HCT116 (cell line): ENCODE data around the gene LIPE. TPM values are rescaled to one million over a fixed set of nuclear protein-coding genes. Genes with fewer than 3 reads are reported as not detected.

Source experiments
- ATAC-seq: fragments of 200-7000 bp; cut with Tn5 transposase; 2 replicates; pipeline ENCODE4 v1.9.1; 2020; ENCODE audit warnings: mild to moderate bottlenecking, moderate library complexity
- BruUV-seq: library from RNA; stranded (reverse); fragments of 400-500 nt; replicated peaks from 2 replicates; lab custom pipeline; 2021; lab: Mats Ljungman, UMichigan
- CTCF ChIA-PET: fragments of 300-600 bp; sonication (Branson Sonifier 250); formaldehyde crosslinking; loops from one replicate; lab custom pipeline; 2021; ENCODE audit warnings: antibody characterized with exemption; lab: Charles Lee
- POLR2A ChIA-PET: fragments of 300-600, 350-600 bp; sonication (Branson Sonifier 250); formaldehyde crosslinking; loops from one replicate; lab custom pipeline; 2021; ENCODE audit warnings: antibody characterized with exemption; lab: Charles Lee
- RAD21 ChIA-PET, 2 experiments: fragments of 300-600 bp; sonication (Branson Sonifier 250); formaldehyde crosslinking; loops; one replicate each; lab custom pipeline; 2023; ENCODE audit warnings: low total read pairs in 2 of 2; ENCODE audit not compliant: uncharacterized antibody in 2 of 2, unreplicated experiment in 2 of 2, low non-redundant PET in 1 of 2; lab: Charles Lee
- DNase-seq: peaks from one replicate; pipeline ENCODE4 v3.0.0-alpha.2; 2010; ENCODE audit warnings: low read depth, low spot score
- H2AFZ ChIP-seq: fragments of 200-600 bp; shearing (Covaris generic), sonication (generic); 2 replicates; pipeline ENCODE4 v1.6.1; 2017; ENCODE audit warnings: low read depth, mixed run types, mixed read lengths, antibody characterized with exemption, low read length; ENCODE audit not compliant: poor library complexity, severe bottlenecking
- H3K27ac ChIP-seq: 2 replicates; pipeline ENCODE4 v1.5.1; 2012; ENCODE audit warnings: low read depth, low read length
- H3K27me3 ChIP-seq: fragments of 200-600 bp; sonication (generic); 2 replicates; pipeline ENCODE4 v1.6.1; 2016; ENCODE audit warnings: mixed run types, low read length, mixed read lengths; ENCODE audit not compliant: insufficient read depth
- H3K36me3 ChIP-seq, 2 experiments: fragments of 200-500 bp in 1 of 2; fragments of 200-600 bp in 1 of 2; sonication (Bioruptor generic) in 1 of 2; sonication (generic) in 1 of 2; 2 replicates each; pipeline versions ENCODE4 v1.5.1 to v1.6.1; 2014 to 2016; ENCODE audit warnings: low read length in 2 of 2, inconsistent platforms in 1 of 2, mixed read lengths in 1 of 2, mixed run types in 1 of 2; ENCODE audit not compliant: insufficient read depth in 2 of 2, control insufficient read depth in 1 of 2
- H3K4me1 ChIP-seq, 2 experiments: fragments of 200-600 bp in 1 of 2; sonication (generic) in 1 of 2; 2 replicates each; pipeline versions ENCODE4 v1.5.1 to v1.6.1; 2012 to 2017; ENCODE audit warnings: low read length in 2 of 2, inconsistent platforms in 1 of 2, mild to moderate bottlenecking in 1 of 2, mixed read lengths in 1 of 2, mixed run types in 1 of 2, moderate library complexity in 1 of 2; ENCODE audit not compliant: insufficient read depth in 2 of 2, control insufficient read depth in 1 of 2
- H3K4me2 ChIP-seq: fragments of 200-600 bp; sonication (generic); 2 replicates; pipeline ENCODE4 v1.6.1; 2017; ENCODE audit warnings: mixed run types, low read length, mixed read lengths
- H3K4me3 ChIP-seq, 2 experiments: fragments of 200-600 bp in 1 of 2; sonication (generic) in 1 of 2; replicated peaks in 1 of 2; 2 replicates each; pipeline ENCODE4 v1.5.1; 2011 to 2016; ENCODE audit warnings: low read length in 2 of 2, control low read depth in 1 of 2, low read depth in 1 of 2, mild to moderate bottlenecking in 1 of 2, mixed read lengths in 1 of 2, mixed run types in 1 of 2
- H3K79me2 ChIP-seq: fragments of 200-600 bp; sonication (generic); 2 replicates; pipeline ENCODE4 v1.6.1; 2017; ENCODE audit warnings: mild to moderate bottlenecking, mixed run types, low read length, moderate library complexity, mixed read lengths; ENCODE audit not compliant: insufficient read depth
- H3K9ac ChIP-seq: fragments of 200-600 bp; sonication (generic); 2 replicates; pipeline ENCODE4 v1.6.1; 2016; ENCODE audit warnings: low read length, mixed read lengths
- H3K9me2 ChIP-seq: fragments of 200-600 bp; sonication (generic), shearing (Covaris generic); 2 replicates; pipeline ENCODE4 v1.6.1; 2017; ENCODE audit warnings: mixed run types, mild to moderate bottlenecking, moderate library complexity; ENCODE audit not compliant: insufficient read depth
- H3K9me3 ChIP-seq, 2 experiments: fragments of 200-500 bp in 1 of 2; fragments of 200-600 bp in 1 of 2; sonication (Bioruptor generic) in 1 of 2; sonication (generic) in 1 of 2; 2 replicates each; pipeline ENCODE4 v1.6.1; 2014 to 2017; ENCODE audit warnings: low read length in 2 of 2, mixed read lengths in 2 of 2, inconsistent platforms in 1 of 2, low read depth in 1 of 2, mild to moderate bottlenecking in 1 of 2, mixed run types in 1 of 2, moderate library complexity in 1 of 2; ENCODE audit not compliant: control insufficient read depth in 1 of 2, insufficient read depth in 1 of 2
- H4K20me1 ChIP-seq: fragments of 200-600 bp; sonication (generic), shearing (Covaris generic); 2 replicates; pipeline ENCODE4 v1.6.1; 2017; ENCODE audit warnings: mixed run types, mild to moderate bottlenecking, moderate library complexity; ENCODE audit not compliant: insufficient read depth
- ATF3 ChIP-seq: IDR thresholded peaks from 2 replicates; pipeline ENCODE4 v1.6.1; 2012
- CEBPB ChIP-seq: IDR thresholded peaks from 2 replicates; pipeline ENCODE4 v1.6.1; 2012; ENCODE audit warnings: low read depth
- EGR1 ChIP-seq: IDR thresholded peaks from 2 replicates; pipeline ENCODE4 v1.6.1; 2012; ENCODE audit warnings: low read depth
- ELF1 ChIP-seq: IDR thresholded peaks from 2 replicates; pipeline ENCODE4 v1.6.1; 2012; ENCODE audit warnings: low read depth, borderline replicate concordance
- EZH2phosphoT487 ChIP-seq: fragments of 200-600 bp; IDR thresholded peaks from 2 replicates; pipeline ENCODE4 v1.6.1; 2018; ENCODE audit warnings: antibody characterized with exemption, borderline replicate concordance
- FOSL1 ChIP-seq: IDR thresholded peaks from 2 replicates; pipeline ENCODE4 v1.6.1; 2012; ENCODE audit warnings: low read depth
- JUND ChIP-seq: IDR thresholded peaks from 2 replicates; pipeline ENCODE4 v1.6.1; 2012
- POLR2AphosphoS5 ChIP-seq: IDR thresholded peaks from 2 replicates; pipeline ENCODE4 v1.6.1; 2011; ENCODE audit warnings: mild to moderate bottlenecking, low read depth, low read length, moderate library complexity
- SIN3A ChIP-seq: IDR thresholded peaks from 2 replicates; pipeline ENCODE4 v1.6.1; 2012; ENCODE audit warnings: low read depth
- SP1 ChIP-seq: IDR thresholded peaks from 2 replicates; pipeline ENCODE4 v1.6.1; 2012; ENCODE audit warnings: low read depth
- TCF7L2 ChIP-seq: IDR thresholded peaks from 2 replicates; pipeline ENCODE4 v1.7.0; 2011; ENCODE audit warnings: borderline replicate concordance, inconsistent platforms; ENCODE audit not compliant: insufficient read depth, insufficient read length; ENCODE audit errors: extremely low read depth
- YY1 ChIP-seq: IDR thresholded peaks from 2 replicates; pipeline ENCODE4 v1.6.1; 2011; ENCODE audit warnings: low read length, low read depth, moderate library complexity, mild to moderate bottlenecking; ENCODE audit not compliant: insufficient replicate concordance; ENCODE audit errors: extremely low read depth
- ZBTB33 ChIP-seq: IDR thresholded peaks from 2 replicates; pipeline ENCODE4 v1.6.1; 2011; ENCODE audit warnings: mild to moderate bottlenecking, low read length, moderate library complexity; ENCODE audit not compliant: insufficient replicate concordance; ENCODE audit errors: extremely low read depth
- ZNF274 ChIP-seq: fragments of 200-500 bp; sonication (Bioruptor generic); IDR thresholded peaks from 2 replicates; pipeline ENCODE4 v1.6.1; 2014; ENCODE audit warnings: mild to moderate bottlenecking, low read depth, low read length, inconsistent platforms
- intact Hi-C: fragments of 100-400 bp; cut with micrococcal nuclease; formaldehyde crosslinking; loops from 2 replicates; pipeline ENCODE4 v1.10.0; 2022
- total RNA-seq: library from RNA; stranded (reverse); gene quantifications from one replicate; pipeline ENCODE4 v1.2.1, GENCODE V29; 2021; ENCODE audit not compliant: unreplicated experiment
- TF ChIP-seq, protein P1 (sequence below): IDR thresholded peaks from 2 replicates; pipeline ENCODE4 v1.6.1; 2012
- TF ChIP-seq, protein P2 (sequence below), 3 experiments: fragments of 200-600 bp in 1 of 3; sonication (generic) in 1 of 3; IDR thresholded peaks in 2 of 3; conservative IDR thresholded peaks in 1 of 3; 2 replicates each; pipeline ENCODE4 v1.5.1; 2012 to 2017; ENCODE audit warnings: low read depth in 2 of 3, low read length in 2 of 3, antibody characterized with exemption in 1 of 3, borderline replicate concordance in 1 of 3, control low read depth in 1 of 3, mild to moderate bottlenecking in 1 of 3, mixed read lengths in 1 of 3, mixed run types in 1 of 3, moderate library complexity in 1 of 3; ENCODE audit not compliant: insufficient read depth in 1 of 3
- TF ChIP-seq, protein P3 (sequence below): IDR thresholded peaks from 2 replicates; pipeline ENCODE4 v1.6.1; 2012; ENCODE audit warnings: low read depth

Gene LIPE
- total RNA-seq, 1 experiment from 2014 or later: 11.3 TPM

DNA sequence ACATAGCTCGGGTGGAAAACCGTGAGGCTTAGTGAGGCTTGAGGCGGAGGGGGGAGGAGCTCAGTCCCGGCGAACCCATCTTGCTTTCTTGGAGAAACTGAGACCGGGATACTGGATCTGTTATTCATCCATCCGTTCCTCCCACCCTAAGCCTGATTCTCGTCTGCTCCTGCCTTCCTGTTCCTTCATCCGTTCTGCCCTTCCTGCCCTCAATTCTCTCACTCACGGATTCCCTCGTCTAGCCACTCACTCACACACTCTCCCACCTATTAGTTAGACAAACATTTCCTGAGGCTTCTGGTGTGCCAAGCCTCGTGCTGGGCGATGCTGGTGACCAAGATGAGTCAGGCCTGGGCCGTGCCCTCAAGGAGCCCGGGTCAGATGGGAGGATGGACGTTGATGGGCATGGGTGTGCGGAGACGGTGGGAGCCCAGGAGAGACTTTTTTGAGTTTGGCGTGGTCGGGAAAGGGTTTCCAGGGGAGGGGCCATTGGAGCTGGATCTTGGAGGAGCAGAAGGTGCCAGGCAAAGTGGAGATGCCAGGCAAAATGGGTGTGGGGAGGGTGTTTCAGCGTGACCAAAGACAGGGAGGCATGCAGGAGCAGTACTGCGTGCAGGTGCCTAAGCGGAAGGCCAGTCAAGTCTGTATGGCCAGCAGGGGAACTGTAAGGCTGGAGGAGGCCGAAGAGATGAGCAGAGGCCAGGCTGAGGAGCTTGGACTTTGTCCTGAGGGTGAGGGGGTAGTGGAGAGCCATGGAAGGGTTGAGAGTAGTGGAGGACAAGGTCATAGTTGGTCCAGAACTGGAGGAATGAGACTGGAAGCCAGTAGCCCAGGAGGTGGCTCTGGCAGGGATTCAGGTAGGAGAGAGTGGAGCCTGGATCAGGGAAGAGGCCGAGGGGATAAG, 29.7 kb downstream of the LIPE start:
- TSS peak; percentile 91 for BruUV-seq
- no peaks in the 10 kb centered on the region for H3K9me2 ChIP-seq
- H3K9ac ChIP-seq: peak overlapping the region; percentile 90
- H3K36me3 ChIP-seq: no peaks in the 10 kb centered on the region
- DNase-seq (no peak), ATAC-seq (peak; percentile 15)
- H3K79me2 ChIP-seq: peaks cover 29% of the 10 kb centered on the region
- H2AFZ ChIP-seq: no peak overlapping the region
- CTCF ChIA-PET: interaction anchor here (1.4 to 2.0 kb wide), 2 partner anchors 11 to 23 kb away, joined by 5 to 8 read pairs; no protein-coding TSS in a partner anchor
- H3K4me2 ChIP-seq: peak overlapping the region; percentile 93
- H3K27ac ChIP-seq: peak overlapping the region; percentile 82
- H3K27me3 ChIP-seq: no peaks in the 10 kb centered on the region
- H4K20me1 ChIP-seq: no peaks in the 10 kb centered on the region
- intact Hi-C loops: loop anchor here (5.0 kb wide), 2 partner anchors 155 to 290 kb away; partner anchors contain the start of gene GSK3A
- peaks cover 10 to 39% of the 10 kb centered on the region in 2 experiments for H3K4me1 ChIP-seq
- POLR2A ChIA-PET: interaction anchor here (0.8 to 2.2 kb wide), 9 partner anchors 9 to 162 kb away, joined by 3 to 11 read pairs (median 4); partner anchors contain the start of gene GSK3A
- RAD21 ChIA-PET: no interaction called here
- no peaks in the 10 kb centered on the region for H3K9me3 ChIP-seq
- H3K4me3 ChIP-seq: peak overlapping the region; percentile 88 to 90
- no peak for TF ChIP-seq YY1
- no peak for TF ChIP-seq SIN3A
- TF ChIP-seq, protein P1, sequence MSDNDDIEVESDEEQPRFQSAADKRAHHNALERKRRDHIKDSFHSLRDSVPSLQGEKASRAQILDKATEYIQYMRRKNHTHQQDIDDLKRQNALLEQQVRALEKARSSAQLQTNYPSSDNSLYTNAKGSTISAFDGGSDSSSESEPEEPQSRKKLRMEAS: peak; percentile 90
- no peak for TF ChIP-seq POLR2AphosphoS5
- no peak for TF ChIP-seq ATF3
- no peak for TF ChIP-seq FOSL1
- TF ChIP-seq ZBTB33: no peak
- TF ChIP-seq JUND: no peak
- TF ChIP-seq, protein P2, sequence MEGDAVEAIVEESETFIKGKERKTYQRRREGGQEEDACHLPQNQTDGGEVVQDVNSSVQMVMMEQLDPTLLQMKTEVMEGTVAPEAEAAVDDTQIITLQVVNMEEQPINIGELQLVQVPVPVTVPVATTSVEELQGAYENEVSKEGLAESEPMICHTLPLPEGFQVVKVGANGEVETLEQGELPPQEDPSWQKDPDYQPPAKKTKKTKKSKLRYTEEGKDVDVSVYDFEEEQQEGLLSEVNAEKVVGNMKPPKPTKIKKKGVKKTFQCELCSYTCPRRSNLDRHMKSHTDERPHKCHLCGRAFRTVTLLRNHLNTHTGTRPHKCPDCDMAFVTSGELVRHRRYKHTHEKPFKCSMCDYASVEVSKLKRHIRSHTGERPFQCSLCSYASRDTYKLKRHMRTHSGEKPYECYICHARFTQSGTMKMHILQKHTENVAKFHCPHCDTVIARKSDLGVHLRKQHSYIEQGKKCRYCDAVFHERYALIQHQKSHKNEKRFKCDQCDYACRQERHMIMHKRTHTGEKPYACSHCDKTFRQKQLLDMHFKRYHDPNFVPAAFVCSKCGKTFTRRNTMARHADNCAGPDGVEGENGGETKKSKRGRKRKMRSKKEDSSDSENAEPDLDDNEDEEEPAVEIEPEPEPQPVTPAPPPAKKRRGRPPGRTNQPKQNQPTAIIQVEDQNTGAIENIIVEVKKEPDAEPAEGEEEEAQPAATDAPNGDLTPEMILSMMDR (IDR thresholded peaks at IDR 0.05 in 2 of 3, conservative IDR thresholded peaks at IDR 0.05 in 1 of 3; ENCODE audit: borderline replicate concordance in 1 of 3, insufficient read depth in 1 of 3, low read depth in 2 of 3, low read length in 2 of 3): peak in 1 of 3 experiments; percentile 8; a peak in 1 of 6 replicates
- TF ChIP-seq EZH2phosphoT487: no peak
- no peak for TF ChIP-seq SP1
- no peak for TF ChIP-seq CEBPB
- TF ChIP-seq EGR1: no peak
- TF ChIP-seq TCF7L2: no peak
- no peak for TF ChIP-seq ELF1
- TF ChIP-seq ZNF274: no peak
- TF ChIP-seq, protein P3, sequence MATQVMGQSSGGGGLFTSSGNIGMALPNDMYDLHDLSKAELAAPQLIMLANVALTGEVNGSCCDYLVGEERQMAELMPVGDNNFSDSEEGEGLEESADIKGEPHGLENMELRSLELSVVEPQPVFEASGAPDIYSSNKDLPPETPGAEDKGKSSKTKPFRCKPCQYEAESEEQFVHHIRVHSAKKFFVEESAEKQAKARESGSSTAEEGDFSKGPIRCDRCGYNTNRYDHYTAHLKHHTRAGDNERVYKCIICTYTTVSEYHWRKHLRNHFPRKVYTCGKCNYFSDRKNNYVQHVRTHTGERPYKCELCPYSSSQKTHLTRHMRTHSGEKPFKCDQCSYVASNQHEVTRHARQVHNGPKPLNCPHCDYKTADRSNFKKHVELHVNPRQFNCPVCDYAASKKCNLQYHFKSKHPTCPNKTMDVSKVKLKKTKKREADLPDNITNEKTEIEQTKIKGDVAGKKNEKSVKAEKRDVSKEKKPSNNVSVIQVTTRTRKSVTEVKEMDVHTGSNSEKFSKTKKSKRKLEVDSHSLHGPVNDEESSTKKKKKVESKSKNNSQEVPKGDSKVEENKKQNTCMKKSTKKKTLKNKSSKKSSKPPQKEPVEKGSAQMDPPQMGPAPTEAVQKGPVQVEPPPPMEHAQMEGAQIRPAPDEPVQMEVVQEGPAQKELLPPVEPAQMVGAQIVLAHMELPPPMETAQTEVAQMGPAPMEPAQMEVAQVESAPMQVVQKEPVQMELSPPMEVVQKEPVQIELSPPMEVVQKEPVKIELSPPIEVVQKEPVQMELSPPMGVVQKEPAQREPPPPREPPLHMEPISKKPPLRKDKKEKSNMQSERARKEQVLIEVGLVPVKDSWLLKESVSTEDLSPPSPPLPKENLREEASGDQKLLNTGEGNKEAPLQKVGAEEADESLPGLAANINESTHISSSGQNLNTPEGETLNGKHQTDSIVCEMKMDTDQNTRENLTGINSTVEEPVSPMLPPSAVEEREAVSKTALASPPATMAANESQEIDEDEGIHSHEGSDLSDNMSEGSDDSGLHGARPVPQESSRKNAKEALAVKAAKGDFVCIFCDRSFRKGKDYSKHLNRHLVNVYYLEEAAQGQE: no peak
